HCT116 (cell line): Measurements from ENCODE around the gene TCF7L2. TPM values are rescaled to one million over a fixed set of nuclear protein-coding genes. Genes with fewer than 3 reads are reported as not detected.

ENCODE experiments used
- ATAC-seq: fragments of 200-7000 bp; cut with Tn5 transposase; 2 replicates; pipeline ENCODE4 v1.9.1; 2020; ENCODE audit warnings: mild to moderate bottlenecking, moderate library complexity
- BruUV-seq: library from RNA; stranded (reverse); fragments of 400-500 nt; replicated peaks from 2 replicates; lab custom pipeline; 2021; lab: Mats Ljungman, UMichigan
- CTCF ChIA-PET: fragments of 300-600 bp; sonication (Branson Sonifier 250); formaldehyde crosslinking; loops from one replicate; lab custom pipeline; 2021; ENCODE audit warnings: antibody characterized with exemption; lab: Charles Lee
- POLR2A ChIA-PET: fragments of 300-600, 350-600 bp; sonication (Branson Sonifier 250); formaldehyde crosslinking; loops from one replicate; lab custom pipeline; 2021; ENCODE audit warnings: antibody characterized with exemption; lab: Charles Lee
- RAD21 ChIA-PET, 2 experiments: fragments of 300-600 bp; sonication (Branson Sonifier 250); formaldehyde crosslinking; loops; one replicate each; lab custom pipeline; 2023; ENCODE audit warnings: low total read pairs in 2 of 2; ENCODE audit not compliant: uncharacterized antibody in 2 of 2, unreplicated experiment in 2 of 2, low non-redundant PET in 1 of 2; lab: Charles Lee
- DNase-seq: peaks from one replicate; pipeline ENCODE4 v3.0.0-alpha.2; 2010; ENCODE audit warnings: low read depth, low spot score
- H2AFZ ChIP-seq: fragments of 200-600 bp; shearing (Covaris generic), sonication (generic); 2 replicates; pipeline ENCODE4 v1.6.1; 2017; ENCODE audit warnings: low read depth, mixed run types, mixed read lengths, antibody characterized with exemption, low read length; ENCODE audit not compliant: poor library complexity, severe bottlenecking
- H3K27ac ChIP-seq: 2 replicates; pipeline ENCODE4 v1.5.1; 2012; ENCODE audit warnings: low read depth, low read length
- H3K27me3 ChIP-seq: fragments of 200-600 bp; sonication (generic); 2 replicates; pipeline ENCODE4 v1.6.1; 2016; ENCODE audit warnings: mixed run types, low read length, mixed read lengths; ENCODE audit not compliant: insufficient read depth
- H3K36me3 ChIP-seq, 2 experiments: fragments of 200-500 bp in 1 of 2; fragments of 200-600 bp in 1 of 2; sonication (Bioruptor generic) in 1 of 2; sonication (generic) in 1 of 2; 2 replicates each; pipeline versions ENCODE4 v1.5.1 to v1.6.1; 2014 to 2016; ENCODE audit warnings: low read length in 2 of 2, inconsistent platforms in 1 of 2, mixed read lengths in 1 of 2, mixed run types in 1 of 2; ENCODE audit not compliant: insufficient read depth in 2 of 2, control insufficient read depth in 1 of 2
- H3K4me1 ChIP-seq, 2 experiments: fragments of 200-600 bp in 1 of 2; sonication (generic) in 1 of 2; 2 replicates each; pipeline versions ENCODE4 v1.5.1 to v1.6.1; 2012 to 2017; ENCODE audit warnings: low read length in 2 of 2, inconsistent platforms in 1 of 2, mild to moderate bottlenecking in 1 of 2, mixed read lengths in 1 of 2, mixed run types in 1 of 2, moderate library complexity in 1 of 2; ENCODE audit not compliant: insufficient read depth in 2 of 2, control insufficient read depth in 1 of 2
- H3K4me2 ChIP-seq: fragments of 200-600 bp; sonication (generic); 2 replicates; pipeline ENCODE4 v1.6.1; 2017; ENCODE audit warnings: mixed run types, low read length, mixed read lengths
- H3K4me3 ChIP-seq, 2 experiments: fragments of 200-600 bp in 1 of 2; sonication (generic) in 1 of 2; replicated peaks in 1 of 2; 2 replicates each; pipeline ENCODE4 v1.5.1; 2011 to 2016; ENCODE audit warnings: low read length in 2 of 2, control low read depth in 1 of 2, low read depth in 1 of 2, mild to moderate bottlenecking in 1 of 2, mixed read lengths in 1 of 2, mixed run types in 1 of 2
- H3K79me2 ChIP-seq: fragments of 200-600 bp; sonication (generic); 2 replicates; pipeline ENCODE4 v1.6.1; 2017; ENCODE audit warnings: mild to moderate bottlenecking, mixed run types, low read length, moderate library complexity, mixed read lengths; ENCODE audit not compliant: insufficient read depth
- H3K9ac ChIP-seq: fragments of 200-600 bp; sonication (generic); 2 replicates; pipeline ENCODE4 v1.6.1; 2016; ENCODE audit warnings: low read length, mixed read lengths
- H3K9me2 ChIP-seq: fragments of 200-600 bp; sonication (generic), shearing (Covaris generic); 2 replicates; pipeline ENCODE4 v1.6.1; 2017; ENCODE audit warnings: mixed run types, mild to moderate bottlenecking, moderate library complexity; ENCODE audit not compliant: insufficient read depth
- H3K9me3 ChIP-seq, 2 experiments: fragments of 200-500 bp in 1 of 2; fragments of 200-600 bp in 1 of 2; sonication (Bioruptor generic) in 1 of 2; sonication (generic) in 1 of 2; 2 replicates each; pipeline ENCODE4 v1.6.1; 2014 to 2017; ENCODE audit warnings: low read length in 2 of 2, mixed read lengths in 2 of 2, inconsistent platforms in 1 of 2, low read depth in 1 of 2, mild to moderate bottlenecking in 1 of 2, mixed run types in 1 of 2, moderate library complexity in 1 of 2; ENCODE audit not compliant: control insufficient read depth in 1 of 2, insufficient read depth in 1 of 2
- H4K20me1 ChIP-seq: fragments of 200-600 bp; sonication (generic), shearing (Covaris generic); 2 replicates; pipeline ENCODE4 v1.6.1; 2017; ENCODE audit warnings: mixed run types, mild to moderate bottlenecking, moderate library complexity; ENCODE audit not compliant: insufficient read depth
- POLR2AphosphoS5 ChIP-seq: IDR thresholded peaks from 2 replicates; pipeline ENCODE4 v1.6.1; 2011; ENCODE audit warnings: mild to moderate bottlenecking, low read depth, low read length, moderate library complexity
- RAD21 ChIP-seq: IDR thresholded peaks from 2 replicates; pipeline ENCODE4 v1.6.1; 2012; ENCODE audit warnings: low read depth, mild to moderate bottlenecking
- SRF ChIP-seq: IDR thresholded peaks from 2 replicates; pipeline ENCODE4 v1.6.1; 2012; ENCODE audit warnings: low read depth
- TCF7L2 ChIP-seq: IDR thresholded peaks from 2 replicates; pipeline ENCODE4 v1.7.0; 2011; ENCODE audit warnings: borderline replicate concordance, inconsistent platforms; ENCODE audit not compliant: insufficient read depth, insufficient read length; ENCODE audit errors: extremely low read depth
- intact Hi-C: fragments of 100-400 bp; cut with micrococcal nuclease; formaldehyde crosslinking; loops from 2 replicates; pipeline ENCODE4 v1.10.0; 2022
- total RNA-seq: library from RNA; stranded (reverse); gene quantifications from one replicate; pipeline ENCODE4 v1.2.1, GENCODE V29; 2021; ENCODE audit not compliant: unreplicated experiment

Gene TCF7L2
- total RNA-seq, 1 experiment from 2014 or later: 164 TPM

GRCh38 chr10:112983444-112984056 lies 33.5 kb downstream of the TCF7L2 start:
- intact Hi-C loops: no loop called here
- H3K9me3 ChIP-seq: no peaks in the 10 kb centered on the region
- DNase-seq: no peak
- BruUV-seq: no TSS peak
- H3K79me2 ChIP-seq: peaks cover 99% of the 10 kb centered on the region
- peaks cover 33% of the 10 kb centered on the region in 2 experiments for H3K4me1 ChIP-seq
- no peak overlapping the region for H3K4me2 ChIP-seq
- no peaks in the 10 kb centered on the region for H3K9me2 ChIP-seq
- TF ChIP-seq SRF (no peak), POLR2AphosphoS5 (peak; percentile 27)
- no peaks in the 10 kb centered on the region for H3K27me3 ChIP-seq
- H2AFZ ChIP-seq: no peak overlapping the region
- no peak overlapping the region for H3K9ac ChIP-seq
- RAD21 ChIA-PET: interaction anchor here in 1 of 2 experiments (0.6 kb wide), 1 partner anchor 240 kb away, joined by 4 read pairs; no protein-coding TSS in a partner anchor
- POLR2A ChIA-PET: no interaction called here
- H3K36me3 ChIP-seq: peaks cover 55 to 65% of the 10 kb centered on the region in 2 experiments
- CTCF ChIA-PET: no interaction called here
- no peak overlapping the region for H3K4me3 ChIP-seq
- ATAC-seq: no peak
- peaks cover 60% of the 10 kb centered on the region for H4K20me1 ChIP-seq
- no peak overlapping the region for H3K27ac ChIP-seq

DNA sequence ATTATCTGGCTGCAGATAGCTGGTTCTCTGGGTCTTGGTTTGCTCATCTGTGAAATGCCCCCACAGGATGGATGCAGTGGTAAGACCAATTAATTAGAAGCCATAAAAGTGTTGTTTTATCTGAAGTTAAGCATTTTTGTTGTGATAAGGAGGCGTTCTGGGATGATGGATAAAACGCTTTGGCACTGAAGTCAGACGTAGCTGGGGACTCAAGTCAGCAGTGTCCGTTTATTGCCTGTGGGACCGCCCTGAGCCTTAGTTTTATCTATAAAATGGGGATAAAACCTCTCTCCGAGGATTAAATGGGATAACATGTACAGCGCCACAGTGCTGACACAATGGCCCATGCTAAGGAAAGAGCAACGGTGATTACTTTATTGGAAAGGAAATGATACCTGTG lies 34.7 kb downstream of the TCF7L2 start:
- H3K9me3 ChIP-seq: no peaks in the 10 kb centered on the region
- H3K4me2 ChIP-seq: no peak overlapping the region
- DNase-seq: no peak
- ChIA-PET CTCF (no interaction called here), RAD21 (no interaction called here), POLR2A (no interaction called here)
- H3K9ac ChIP-seq: no peak overlapping the region
- ATAC-seq: no peak
- no peaks in the 10 kb centered on the region for H3K27me3 ChIP-seq
- BruUV-seq: no TSS peak
- peaks cover 38 to 41% of the 10 kb centered on the region in 2 experiments for H3K4me1 ChIP-seq
- H3K9me2 ChIP-seq: no peaks in the 10 kb centered on the region
- intact Hi-C loops: no loop called here
- peaks cover 59 to 70% of the 10 kb centered on the region in 2 experiments for H3K36me3 ChIP-seq
- H3K27ac ChIP-seq: no peak overlapping the region
- H4K20me1 ChIP-seq: peaks cover 67% of the 10 kb centered on the region
- peaks cover 99% of the 10 kb centered on the region for H3K79me2 ChIP-seq
- no peak overlapping the region for H3K4me3 ChIP-seq
- no peak for TF ChIP-seq TCF7L2
- TF ChIP-seq RAD21: no peak
- no peak overlapping the region for H2AFZ ChIP-seq
